H9 (cell line): ENCODE measurements around the gene RMC1. TPM values are rescaled to one million over a fixed set of nuclear protein-coding genes. Genes with fewer than 3 reads are reported as not detected.

Experiments
- DNase-seq: peaks from one replicate; pipeline ENCODE4 v3.0.0-alpha.2; 2017
- H2AFZ ChIP-seq: one replicate; pipeline ENCODE4 v1.6.1; 2013; ENCODE audit warnings: mild to moderate bottlenecking, low read length, control low read depth, moderate library complexity
- H2AK5ac ChIP-seq: 2 replicates; pipeline ENCODE4 v1.6.1; 2013; ENCODE audit warnings: low read length, control low read depth, mixed read lengths; ENCODE audit not compliant: insufficient read length
- H2BK120ac ChIP-seq: one replicate; pipeline ENCODE4 v1.6.1; 2013; ENCODE audit warnings: low read depth, mild to moderate bottlenecking, low read length, control low read depth, inconsistent platforms; ENCODE audit not compliant: poor library complexity, severe bottlenecking
- H2BK12ac ChIP-seq: 2 replicates; pipeline ENCODE4 v1.6.1; 2013; ENCODE audit warnings: low read length, control low read depth, mixed read lengths, low read depth; ENCODE audit not compliant: insufficient read length
- H2BK15ac ChIP-seq: 2 replicates; pipeline ENCODE4 v1.6.1; 2013; ENCODE audit warnings: low read depth, low read length, control low read depth
- H2BK20ac ChIP-seq: one replicate; pipeline ENCODE4 v1.6.1; 2013; ENCODE audit warnings: low read depth, mild to moderate bottlenecking, low read length, control low read depth, inconsistent platforms; ENCODE audit not compliant: poor library complexity, severe bottlenecking
- H2BK5ac ChIP-seq: 2 replicates; pipeline ENCODE4 v1.6.1; 2013; ENCODE audit warnings: low read length, control low read depth, mixed read lengths; ENCODE audit not compliant: insufficient read length
- H3K14ac ChIP-seq: 2 replicates; pipeline ENCODE4 v1.6.1; 2013; ENCODE audit warnings: low read length, control low read depth; ENCODE audit not compliant: insufficient read depth
- H3K18ac ChIP-seq: 2 replicates; pipeline ENCODE4 v1.6.1; 2013; ENCODE audit warnings: low read depth, mild to moderate bottlenecking, mixed read lengths, low read length, control low read depth; ENCODE audit not compliant: insufficient read length
- H3K23ac ChIP-seq: 2 replicates; pipeline ENCODE4 v1.6.1; 2013; ENCODE audit warnings: low read length, control low read depth, mixed read lengths, low read depth; ENCODE audit not compliant: insufficient read length
- H3K23me2 ChIP-seq: 2 replicates; pipeline ENCODE4 v1.6.1; 2013; ENCODE audit warnings: low read depth, mild to moderate bottlenecking, mixed read lengths, low read length, control low read depth; ENCODE audit not compliant: insufficient read length, poor library complexity, severe bottlenecking
- H3K27ac ChIP-seq: 2 replicates; pipeline ENCODE4 v1.5.1; 2013; ENCODE audit warnings: low read length, control low read depth, mixed read lengths, low read depth; ENCODE audit not compliant: insufficient read length
- H3K27me3 ChIP-seq: 2 replicates; pipeline ENCODE4 v1.6.1; 2013; ENCODE audit warnings: low read length, control low read depth, inconsistent platforms; ENCODE audit not compliant: insufficient read depth
- H3K4ac ChIP-seq: 2 replicates; pipeline ENCODE4 v1.6.1; 2013; ENCODE audit warnings: low read depth, mild to moderate bottlenecking, control low read depth, inconsistent platforms, low read length, moderate library complexity
- H3K4me1 ChIP-seq: 2 replicates; pipeline ENCODE4 v1.6.1; 2013; ENCODE audit warnings: low read length, control low read depth, inconsistent platforms; ENCODE audit not compliant: insufficient read depth
- H3K4me2 ChIP-seq: 2 replicates; pipeline ENCODE4 v1.6.1; 2013; ENCODE audit warnings: low read length, control low read depth, mixed read lengths; ENCODE audit not compliant: insufficient read length, insufficient read depth
- H3K56ac ChIP-seq: 2 replicates; pipeline ENCODE4 v1.6.1; 2013; ENCODE audit warnings: low read depth, mild to moderate bottlenecking, mixed read lengths, low read length, control low read depth; ENCODE audit not compliant: insufficient read length
- H3K79me1 ChIP-seq: 2 replicates; pipeline ENCODE4 v1.6.1; 2013; ENCODE audit warnings: low read depth, mild to moderate bottlenecking, moderate library complexity, low read length, control low read depth, inconsistent platforms; ENCODE audit not compliant: insufficient read depth, poor library complexity, severe bottlenecking
- H3K79me2 ChIP-seq: 2 replicates; pipeline ENCODE4 v1.6.1; 2013; ENCODE audit warnings: low read length, control low read depth, inconsistent platforms; ENCODE audit not compliant: insufficient read depth
- H3K9ac ChIP-seq: 2 replicates; pipeline ENCODE4 v1.6.1; 2013; ENCODE audit warnings: low read length, control low read depth, mixed read lengths; ENCODE audit not compliant: insufficient read length; ENCODE audit errors: extremely low read depth
- H3K9me3 ChIP-seq: one replicate; pipeline ENCODE4 v1.6.1; 2013; ENCODE audit warnings: low read depth, low read length, inconsistent platforms; ENCODE audit not compliant: control insufficient read depth
- H3T11ph ChIP-seq: one replicate; pipeline ENCODE4 v1.6.1; 2013; ENCODE audit warnings: mild to moderate bottlenecking, low read length, control low read depth, inconsistent platforms
- H4K20me1 ChIP-seq: one replicate; pipeline ENCODE4 v1.6.1; 2013; ENCODE audit not compliant: control insufficient read depth, insufficient read length, insufficient read depth
- H4K5ac ChIP-seq: 2 replicates; pipeline ENCODE4 v1.6.1; 2013; ENCODE audit warnings: low read depth, mild to moderate bottlenecking, mixed read lengths, low read length, control low read depth; ENCODE audit not compliant: insufficient read length
- H4K8ac ChIP-seq: replicated peaks from 2 replicates; pipeline ENCODE4 v1.6.1; 2013; ENCODE audit warnings: low read length, control low read depth, mixed read lengths, low read depth; ENCODE audit not compliant: insufficient read length
- H4K91ac ChIP-seq: 2 replicates; pipeline ENCODE4 v1.6.1; 2013; ENCODE audit warnings: low read depth, mild to moderate bottlenecking, moderate library complexity, mixed read lengths, low read length, control low read depth; ENCODE audit not compliant: insufficient read length
- H3K27ac Mint-ChIP-seq, 3 experiments: 2 replicates in 2 of 3; 3 replicates in 1 of 3; pipeline ENCODE4 v1.8.0; 2020 to 2021; ENCODE audit warnings: mixed read lengths in 3 of 3, mild to moderate bottlenecking in 1 of 3, moderate library complexity in 1 of 3
- H3K27me3 Mint-ChIP-seq: 2 replicates; pipeline ENCODE4 v1.8.0; 2021; ENCODE audit warnings: low read depth, mild to moderate bottlenecking, moderate library complexity, mixed read lengths
- H3K36me3 Mint-ChIP-seq, 3 experiments: 2 replicates in 2 of 3; 3 replicates in 1 of 3; pipeline ENCODE4 v1.8.0; 2020 to 2021; ENCODE audit warnings: low read depth in 3 of 3, mixed read lengths in 3 of 3; ENCODE audit not compliant: insufficient read depth in 1 of 3
- H3K4me1 Mint-ChIP-seq, 2 experiments: 2 replicates each; pipeline ENCODE4 v1.8.0; 2020; ENCODE audit warnings: mixed read lengths in 2 of 2
- H3K4me3 Mint-ChIP-seq, 2 experiments: 2 replicates in 1 of 2; 3 replicates in 1 of 2; pipeline ENCODE4 v1.8.0; 2020 to 2021; ENCODE audit warnings: mild to moderate bottlenecking in 2 of 2, mixed read lengths in 2 of 2, moderate library complexity in 1 of 2
- H3K9me3 Mint-ChIP-seq, 2 experiments: 2 replicates in 1 of 2; 3 replicates in 1 of 2; pipeline ENCODE4 v1.8.0; 2020; ENCODE audit warnings: mild to moderate bottlenecking in 2 of 2, mixed read lengths in 2 of 2, moderate library complexity in 1 of 2
- CTCF ChIP-seq: fragments of 200-600 bp; sonication (generic); conservative IDR thresholded peaks from 3 replicates; pipeline ENCODE4 v1.8.0; 2021; ENCODE audit warnings: antibody characterized with exemption, mild to moderate bottlenecking
- WGBS: extraction: QIAGEN DNeasy Blood & Tissue Kit; methylation state at CpG from one replicate; pipeline ENCODE4 v1.1.7; 2013; ENCODE audit warnings: missing lambda C conversion rate, low lambda C conversion rate, mixed read lengths; ENCODE audit not compliant: insufficient read length; ENCODE audit errors: extremely low coverage; 5-methylcytosine and 5-hydroxymethylcytosine counted together
- total RNA-seq: library from RNA; stranded (reverse); gene quantifications from 2 replicates; pipeline ENCODE4 v1.2.1, GENCODE V29; 2021

The RMC1 gene
- total RNA-seq, 1 experiment from 2014 or later, result 21.3 TPM

GRCh38 chr18:23574611-23575308 lies 71.4 kb downstream of the RMC1 start:
- Histone ChIP-seq H2BK12ac (no peak overlapping the region), H3K4ac (no peak overlapping the region), H3K14ac (no peak overlapping the region), H4K5ac (no peak overlapping the region), H3K23ac (no peak overlapping the region), H3K9me3 (no peaks in the 10 kb centered on the region), H3K79me2 (peaks cover 4% of the 10 kb centered on the region; the same call in 1 of the 2 replicates), H3K4me1 (peaks cover 2% of the 10 kb centered on the region; the same call in 1 of the 2 replicates), H3K79me1 (peaks cover 4% of the 10 kb centered on the region), H3K9ac (no peak overlapping the region), H2BK120ac (no peak overlapping the region), H3K18ac (no peak overlapping the region), H3K56ac (no peak overlapping the region), H4K20me1 (no peaks in the 10 kb centered on the region), H3T11ph (no peak overlapping the region), H2BK20ac (no peak overlapping the region), H2AK5ac (no peak overlapping the region), H3K23me2 (no peaks in the 10 kb centered on the region), H3K27me3 (no peaks in the 10 kb centered on the region), H4K91ac (no peak overlapping the region), H4K8ac (no peak overlapping the region), H3K27ac (no peak overlapping the region), H3K4me2 (no peak overlapping the region), H2BK5ac (no peak overlapping the region), H2BK15ac (no peak overlapping the region), H2AFZ (no peak overlapping the region)
- DNase-seq, result no peak
- no CpG with 5 or more reads among the region's 5 CpGs for WGBS
- Mint-ChIP-seq H3K36me3 (peaks cover 15 to 34% (median 22%) of the 10 kb centered on the region in 3 experiments), H3K4me1 (peaks cover 10 to 18% of the 10 kb centered on the region in 2 experiments; a peak in 3 of 4 replicates), H3K27ac (peak overlapping the region in 1 of 3 experiments; percentile 76; a peak in 2 of 7 replicates), H3K27me3 (no peaks in the 10 kb centered on the region), H3K4me3 (no peak overlapping the region), H3K9me3 (peaks cover 0 to 2% of the 10 kb centered on the region in 2 experiments; a peak in 2 of 5 replicates)
- no peak for TF ChIP-seq CTCF
